GM23338 (cell line): ENCODE results near the gene DYNLRB1. TPM values are rescaled to one million over a fixed set of nuclear protein-coding genes. Genes with fewer than 3 reads are reported as not detected.

ENCODE experiments used
- ATAC-seq: fragments of 200-7000 bp; cut with Tn5 transposase; 3 replicates; pipeline ENCODE4 v1.9.1; 2020
- DNase-seq: peaks from one replicate; pipeline ENCODE4 v3.0.0-alpha.2; 2015; ENCODE audit warnings: low spot score
- H2AFZ ChIP-seq: fragments of 200-600 bp; sonication (generic); 2 replicates; pipeline ENCODE4 v1.8.0; 2016; ENCODE audit warnings: antibody characterized with exemption, mild to moderate bottlenecking, moderate library complexity
- H3F3A ChIP-seq: fragments of 200-600 bp; sonication (generic); replicated peaks from 2 replicates; pipeline ENCODE4 v1.8.0; 2017; ENCODE audit warnings: antibody characterized with exemption, mixed run types, low read depth
- H3K27ac ChIP-seq: fragments of 200-600 bp; sonication (generic); 2 replicates; pipeline ENCODE4 v1.6.1; 2016; ENCODE audit warnings: low read depth
- H3K27me3 ChIP-seq: fragments of 200-600 bp; sonication (generic); 2 replicates; pipeline ENCODE4 v1.8.0; 2016; ENCODE audit warnings: mild to moderate bottlenecking, mixed run types, moderate library complexity; ENCODE audit not compliant: insufficient read depth
- H3K36me3 ChIP-seq: fragments of 200-600 bp; sonication (generic); 2 replicates; pipeline ENCODE4 v1.8.0; 2016; ENCODE audit warnings: mild to moderate bottlenecking; ENCODE audit not compliant: insufficient read depth
- H3K4me1 ChIP-seq: fragments of 200-600 bp; sonication (generic); 2 replicates; pipeline ENCODE4 v1.8.0; 2016; ENCODE audit warnings: mild to moderate bottlenecking, moderate library complexity; ENCODE audit not compliant: insufficient read depth
- H3K4me2 ChIP-seq: fragments of 200-600 bp; sonication (generic); 2 replicates; pipeline ENCODE4 v1.7.1; 2017; ENCODE audit warnings: mixed run types
- H3K4me3 ChIP-seq: fragments of 200-600 bp; sonication (generic); 2 replicates; pipeline ENCODE4 v1.6.1; 2016; ENCODE audit warnings: mixed run types
- H3K79me2 ChIP-seq: fragments of 200-600 bp; sonication (generic); replicated peaks from 2 replicates; pipeline ENCODE4 v1.8.0; 2017; ENCODE audit warnings: mild to moderate bottlenecking; ENCODE audit not compliant: insufficient read depth
- H3K9me2 ChIP-seq: fragments of 200-600 bp; sonication (generic); 2 replicates; pipeline ENCODE4 v1.8.0; 2017; ENCODE audit not compliant: insufficient read depth
- H4K20me1 ChIP-seq: fragments of 200-600 bp; sonication (generic); replicated peaks from 2 replicates; pipeline ENCODE4 v1.8.0; 2017; ENCODE audit warnings: mild to moderate bottlenecking; ENCODE audit not compliant: insufficient read depth
- H3K27ac Mint-ChIP-seq: 2 replicates; pipeline ENCODE4 v1.8.0; 2020; ENCODE audit warnings: inconsistent platforms, mild to moderate bottlenecking, moderate library complexity, mixed read lengths
- H3K27me3 Mint-ChIP-seq: 3 replicates; pipeline ENCODE4 v1.8.0; 2022; ENCODE audit warnings: low read depth, mild to moderate bottlenecking, moderate library complexity, mixed read lengths, inconsistent platforms; ENCODE audit not compliant: insufficient read depth, poor library complexity
- H3K36me3 Mint-ChIP-seq: 3 replicates; pipeline ENCODE4 v1.8.0; 2021; ENCODE audit warnings: low read depth, mild to moderate bottlenecking, inconsistent platforms, moderate library complexity, mixed read lengths
- H3K4me1 Mint-ChIP-seq: 3 replicates; pipeline ENCODE4 v1.8.0; 2020; ENCODE audit warnings: mild to moderate bottlenecking, inconsistent platforms, mixed read lengths
- H3K4me3 Mint-ChIP-seq: 3 replicates; pipeline ENCODE4 v1.8.0; 2021; ENCODE audit warnings: moderate library complexity, mild to moderate bottlenecking, inconsistent platforms, mixed read lengths
- H3K9me3 Mint-ChIP-seq: 3 replicates; pipeline ENCODE4 v1.8.0; 2020; ENCODE audit warnings: moderate library complexity, mild to moderate bottlenecking, inconsistent platforms, mixed read lengths
- CREB1 ChIP-seq: fragments of 250-450 bp; sonication (Bioruptor Pico); IDR thresholded peaks from 2 replicates; pipeline ENCODE4 v1.5.0; 2020; ENCODE audit warnings: low read depth, mild to moderate bottlenecking, moderate library complexity
- EZH2 ChIP-seq: fragments of 200-600 bp; sonication (generic); IDR thresholded peaks from one replicate; pipeline ENCODE4 v1.8.0; 2017; ENCODE audit warnings: antibody characterized with exemption, mild to moderate bottlenecking, low read depth; ENCODE audit not compliant: unreplicated experiment
- EZH2phosphoT487 ChIP-seq: fragments of 200-600 bp; sonication (generic); IDR thresholded peaks from one replicate; pipeline ENCODE4 v1.8.1; 2018; ENCODE audit warnings: antibody characterized with exemption; ENCODE audit not compliant: unreplicated experiment
- JUNB ChIP-seq: IDR thresholded peaks from one replicate; pipeline ENCODE4 v1.6.1; 2016; ENCODE audit warnings: antibody characterized with exemption; ENCODE audit not compliant: unreplicated experiment
- NANOG ChIP-seq: IDR thresholded peaks from 2 replicates; pipeline ENCODE4 v1.6.1; 2016; ENCODE audit warnings: antibody characterized with exemption, borderline replicate concordance
- POLR2AphosphoS5 ChIP-seq: IDR thresholded peaks from 2 replicates; pipeline ENCODE4 v1.6.1; 2016; ENCODE audit warnings: antibody characterized with exemption, low read depth
- REST ChIP-seq: IDR thresholded peaks from one replicate; pipeline ENCODE4 v1.6.1; 2018; ENCODE audit warnings: antibody characterized with exemption; ENCODE audit not compliant: unreplicated experiment
- STAT1 ChIP-seq: IDR thresholded peaks from one replicate; pipeline ENCODE4 v1.6.1; 2016; ENCODE audit warnings: antibody characterized with exemption; ENCODE audit not compliant: unreplicated experiment
- ZNF114 ChIP-seq: fragments of 250-450 bp; sonication (Bioruptor Pico); IDR thresholded peaks from 2 replicates; pipeline ENCODE4 v1.5.0; 2020; ENCODE audit warnings: mild to moderate bottlenecking, moderate library complexity
- ZNF331 ChIP-seq: fragments of 250-450 bp; sonication (Bioruptor Pico); IDR thresholded peaks from 2 replicates; pipeline ENCODE4 v1.5.0; 2020; ENCODE audit warnings: low read depth, mild to moderate bottlenecking, moderate library complexity
- ZNF462 ChIP-seq: fragments of 250-450 bp; sonication (Bioruptor Pico); IDR thresholded peaks from 2 replicates; pipeline ENCODE4 v1.5.0; 2020; ENCODE audit warnings: mild to moderate bottlenecking, moderate library complexity
- polyA plus RNA-seq: library from polyadenylated mRNA; unstranded; fragments of >200 nt; fragmentation: Nextera tagmentation; extraction: Ambion mirVana; gene quantifications from 2 replicates; pipeline ENCODE4 v1.2.1, GENCODE V29; 2016
- total RNA-seq: library from RNA; depleted of rRNA; stranded (reverse); fragments of >200 nt; shearing (Covaris generic); gene quantifications from 2 replicates; pipeline ENCODE4 v1.2.3, GENCODE V29; 2014
- TF ChIP-seq, protein P1 (sequence below): IDR thresholded peaks from 2 replicates; pipeline ENCODE4 v1.6.1; 2016; ENCODE audit warnings: antibody characterized with exemption
- TF ChIP-seq, protein P2 (sequence below), 2 experiments: fragments of 200-600 bp in 1 of 2; sonication (generic) in 1 of 2; conservative IDR thresholded peaks; 2 replicates each; pipeline versions ENCODE4 v1.5.1 to v1.6.1; 2016 to 2017; ENCODE audit warnings: antibody characterized with exemption in 2 of 2, low read depth in 2 of 2, mild to moderate bottlenecking in 2 of 2, moderate library complexity in 1 of 2

DYNLRB1 gene
- total and polyA plus RNA-seq, 2 experiments from 2014 or later: 107 to 376 TPM

DNA sequence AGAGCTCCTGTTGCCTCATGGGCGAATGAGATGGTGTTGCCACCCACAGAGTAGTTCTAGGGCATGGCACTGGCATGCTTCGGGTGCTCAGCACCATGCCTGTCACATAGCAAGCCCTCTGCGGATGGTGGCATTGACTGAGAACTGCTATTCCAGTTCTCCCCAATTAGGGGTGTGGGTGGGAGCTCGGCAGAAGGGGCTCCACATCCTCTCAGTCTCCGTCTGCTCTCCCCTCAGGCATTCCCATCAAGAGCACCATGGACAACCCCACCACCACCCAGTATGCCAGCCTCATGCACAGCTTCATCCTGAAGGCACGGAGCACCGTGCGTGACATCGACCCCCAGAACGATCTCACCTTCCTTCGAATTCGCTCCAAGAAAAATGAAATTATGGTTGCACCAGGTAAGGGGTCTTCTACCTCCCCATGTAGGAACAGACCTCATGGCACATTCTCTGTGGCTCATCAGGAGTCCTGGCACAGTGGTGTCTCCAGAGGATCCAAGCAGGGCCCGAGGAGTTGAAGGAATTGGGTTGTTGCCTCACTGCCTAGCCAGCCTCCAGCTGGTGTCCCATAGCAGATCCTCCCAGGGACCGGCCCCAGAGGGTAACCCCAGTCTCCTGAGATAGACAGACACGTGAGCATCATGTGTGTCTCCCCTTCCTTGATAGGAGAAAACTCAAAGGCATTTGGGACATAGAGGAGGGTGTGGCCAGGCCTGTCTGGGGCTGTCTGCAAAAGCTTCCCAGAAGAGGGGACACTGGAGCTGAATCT lies 18.4 kb downstream of the DYNLRB1 start:
- H2AFZ ChIP-seq: no peak overlapping the region
- H3K36me3 ChIP-seq: no peaks in the 10 kb centered on the region
- no peak overlapping the region for H3K4me3 ChIP-seq
- H3K4me1 ChIP-seq: no peaks in the 10 kb centered on the region
- no peak overlapping the region for H3K4me2 ChIP-seq
- no peaks in the 10 kb centered on the region for H3K27me3 ChIP-seq
- Mint-ChIP-seq H3K27ac (no peak overlapping the region; the same call in 1 of the 2 replicates), H3K9me3 (no peaks in the 10 kb centered on the region), H3K27me3 (peaks cover 3% of the 10 kb centered on the region), H3K4me3 (no peak overlapping the region), H3K36me3 (peaks cover 48% of the 10 kb centered on the region), H3K4me1 (no peaks in the 10 kb centered on the region)
- no peak for ATAC-seq
- H3K27ac ChIP-seq: no peak overlapping the region
- TF ChIP-seq, protein P1, sequence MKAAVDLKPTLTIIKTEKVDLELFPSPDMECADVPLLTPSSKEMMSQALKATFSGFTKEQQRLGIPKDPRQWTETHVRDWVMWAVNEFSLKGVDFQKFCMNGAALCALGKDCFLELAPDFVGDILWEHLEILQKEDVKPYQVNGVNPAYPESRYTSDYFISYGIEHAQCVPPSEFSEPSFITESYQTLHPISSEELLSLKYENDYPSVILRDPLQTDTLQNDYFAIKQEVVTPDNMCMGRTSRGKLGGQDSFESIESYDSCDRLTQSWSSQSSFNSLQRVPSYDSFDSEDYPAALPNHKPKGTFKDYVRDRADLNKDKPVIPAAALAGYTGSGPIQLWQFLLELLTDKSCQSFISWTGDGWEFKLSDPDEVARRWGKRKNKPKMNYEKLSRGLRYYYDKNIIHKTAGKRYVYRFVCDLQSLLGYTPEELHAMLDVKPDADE: no peak
- TF ChIP-seq ZNF462 (CRISPR knock-in tag) (no peak), NANOG (no peak), CREB1 (CRISPR knock-in tag) (no peak), STAT1 (no peak), ZNF331 (CRISPR knock-in tag) (no peak), REST (no peak), EZH2 (no peak), POLR2AphosphoS5 (no peak), JUNB (no peak), ZNF114 (CRISPR knock-in tag) (no peak), EZH2phosphoT487 (no peak)
- TF ChIP-seq, protein P2, sequence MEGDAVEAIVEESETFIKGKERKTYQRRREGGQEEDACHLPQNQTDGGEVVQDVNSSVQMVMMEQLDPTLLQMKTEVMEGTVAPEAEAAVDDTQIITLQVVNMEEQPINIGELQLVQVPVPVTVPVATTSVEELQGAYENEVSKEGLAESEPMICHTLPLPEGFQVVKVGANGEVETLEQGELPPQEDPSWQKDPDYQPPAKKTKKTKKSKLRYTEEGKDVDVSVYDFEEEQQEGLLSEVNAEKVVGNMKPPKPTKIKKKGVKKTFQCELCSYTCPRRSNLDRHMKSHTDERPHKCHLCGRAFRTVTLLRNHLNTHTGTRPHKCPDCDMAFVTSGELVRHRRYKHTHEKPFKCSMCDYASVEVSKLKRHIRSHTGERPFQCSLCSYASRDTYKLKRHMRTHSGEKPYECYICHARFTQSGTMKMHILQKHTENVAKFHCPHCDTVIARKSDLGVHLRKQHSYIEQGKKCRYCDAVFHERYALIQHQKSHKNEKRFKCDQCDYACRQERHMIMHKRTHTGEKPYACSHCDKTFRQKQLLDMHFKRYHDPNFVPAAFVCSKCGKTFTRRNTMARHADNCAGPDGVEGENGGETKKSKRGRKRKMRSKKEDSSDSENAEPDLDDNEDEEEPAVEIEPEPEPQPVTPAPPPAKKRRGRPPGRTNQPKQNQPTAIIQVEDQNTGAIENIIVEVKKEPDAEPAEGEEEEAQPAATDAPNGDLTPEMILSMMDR (conservative IDR thresholded peaks at IDR 0.05; ENCODE audit: low read depth in 2 of 2): no peak
- H4K20me1 ChIP-seq: no peaks in the 10 kb centered on the region; the same call in none of the 2 replicates
- no peaks in the 10 kb centered on the region for H3K9me2 ChIP-seq
- DNase-seq: no peak
- H3F3A ChIP-seq: 0 out of 2 replicates have a peak, but pooled peaks cover 4% of the 10 kb centered on the region
- no peaks in the 10 kb centered on the region for H3K79me2 ChIP-seq
